Mononuclear cell (primary cell): ENCODE results near the gene NUFIP2. TPM values are rescaled to one million over a fixed set of nuclear protein-coding genes. Genes with fewer than 3 reads are reported as not detected.

ENCODE experiments used
- H3K27me3 ChIP-seq: 2 replicates; pipeline ENCODE4 v1.6.0; 2011; ENCODE audit warnings: low read length, control low read depth; ENCODE audit not compliant: insufficient read depth
- H3K4me1 ChIP-seq: 2 replicates; pipeline ENCODE4 v1.5.1; 2011; ENCODE audit warnings: mild to moderate bottlenecking, low read length, control low read depth; ENCODE audit not compliant: insufficient read depth
- H3K4me3 ChIP-seq: 2 replicates; pipeline ENCODE4 v1.5.1; 2011; ENCODE audit warnings: mild to moderate bottlenecking, low read length, moderate library complexity
- H3K9me3 ChIP-seq: 2 replicates; pipeline ENCODE4 v1.5.1; 2011; ENCODE audit warnings: low read depth, mild to moderate bottlenecking, control low read depth, low read length
- total RNA-seq: library from RNA; depleted of rRNA; stranded (reverse); fragments of >200 nt; gene quantifications from one replicate; pipeline ENCODE4 v1.2.3, GENCODE V29; 2012

The NUFIP2 gene
- total RNA-seq, 1 donor, result 99.6 TPM

DNA sequence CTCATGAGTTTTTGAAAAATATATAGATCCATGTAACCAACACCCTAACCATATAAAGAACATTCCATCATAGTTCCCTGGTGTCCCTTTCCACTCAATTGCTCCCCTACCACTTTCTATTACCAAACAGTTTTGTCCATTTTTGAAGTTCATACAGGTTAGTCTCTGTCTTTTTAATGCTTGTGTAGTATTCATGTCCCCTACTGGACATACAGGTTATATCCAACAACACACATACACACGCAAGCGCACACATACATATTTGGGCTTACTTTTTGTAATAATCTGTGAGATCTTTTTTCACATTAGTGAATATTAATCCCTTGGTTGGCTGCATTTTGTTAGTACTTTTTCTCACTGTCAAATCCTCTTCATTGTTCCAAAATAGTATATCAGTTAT, 40.9 kb downstream of the NUFIP2 start:
- no peak overlapping the region for H3K4me3 ChIP-seq
- peaks cover 26% of the 10 kb centered on the region for H3K4me1 ChIP-seq
- H3K27me3 ChIP-seq, result no peaks in the 10 kb centered on the region
- no peaks in the 10 kb centered on the region for H3K9me3 ChIP-seq

DNA sequence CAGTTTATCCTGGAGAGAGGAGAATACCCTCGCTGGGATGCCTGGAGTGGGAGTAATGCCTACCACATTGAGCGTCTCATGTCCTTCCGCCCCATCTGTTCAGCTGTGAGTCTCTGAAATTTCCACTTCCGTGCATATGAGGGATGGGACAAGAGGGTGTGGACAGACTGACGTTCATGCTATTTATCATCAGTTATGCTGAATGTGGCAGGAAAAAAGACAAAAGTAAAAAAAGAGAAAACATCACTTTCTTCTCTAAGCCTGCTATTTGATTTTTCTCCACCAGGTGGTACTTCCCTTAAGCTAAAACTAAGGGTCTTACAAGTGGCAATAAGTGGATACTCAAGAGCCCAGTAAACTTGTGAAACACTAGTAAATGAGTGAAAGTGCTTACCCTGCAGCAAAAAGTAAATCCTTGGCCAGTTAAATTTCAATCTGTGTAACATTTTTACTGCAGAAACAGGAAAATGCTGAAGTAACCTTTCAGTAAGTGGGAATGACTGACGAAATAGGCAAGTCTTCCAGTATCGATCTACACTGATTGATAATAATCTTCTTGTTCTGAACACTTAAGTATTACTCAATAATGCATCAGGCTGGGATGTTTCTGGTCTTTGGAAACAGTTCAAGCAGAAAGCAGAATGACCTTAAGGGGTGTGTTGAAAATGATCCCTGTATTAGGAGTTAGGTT, 41.7 kb downstream of the NUFIP2 start:
- H3K9me3 ChIP-seq, result no peaks in the 10 kb centered on the region
- H3K4me3 ChIP-seq, result no peak overlapping the region
- no peaks in the 10 kb centered on the region for H3K27me3 ChIP-seq
- H3K4me1 ChIP-seq, result peaks cover 18% of the 10 kb centered on the region

DNA sequence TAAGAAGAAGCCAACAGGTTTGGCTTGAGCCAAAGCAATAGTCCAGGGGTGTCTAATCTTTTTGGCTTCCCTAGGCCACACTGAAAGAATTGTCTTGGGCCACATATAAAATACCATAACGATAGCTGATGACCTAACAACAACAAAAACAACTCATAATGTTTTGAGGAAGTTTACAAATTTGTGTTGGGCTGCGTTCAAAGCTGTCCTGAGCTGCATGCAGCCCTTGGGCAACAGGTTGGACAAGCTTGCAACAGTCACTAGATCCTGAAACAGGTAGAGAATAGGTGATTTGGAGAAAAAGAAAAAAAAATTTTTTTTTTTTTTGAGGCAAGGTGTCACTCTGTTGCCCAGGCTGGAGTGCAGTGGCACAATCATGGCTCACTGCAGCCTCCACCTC, 42.8 kb downstream of the NUFIP2 start:
- Histone ChIP-seq H3K9me3 (no peaks in the 10 kb centered on the region), H3K27me3 (no peaks in the 10 kb centered on the region), H3K4me1 (peaks cover 14% of the 10 kb centered on the region), H3K4me3 (no peak overlapping the region)

DNA sequence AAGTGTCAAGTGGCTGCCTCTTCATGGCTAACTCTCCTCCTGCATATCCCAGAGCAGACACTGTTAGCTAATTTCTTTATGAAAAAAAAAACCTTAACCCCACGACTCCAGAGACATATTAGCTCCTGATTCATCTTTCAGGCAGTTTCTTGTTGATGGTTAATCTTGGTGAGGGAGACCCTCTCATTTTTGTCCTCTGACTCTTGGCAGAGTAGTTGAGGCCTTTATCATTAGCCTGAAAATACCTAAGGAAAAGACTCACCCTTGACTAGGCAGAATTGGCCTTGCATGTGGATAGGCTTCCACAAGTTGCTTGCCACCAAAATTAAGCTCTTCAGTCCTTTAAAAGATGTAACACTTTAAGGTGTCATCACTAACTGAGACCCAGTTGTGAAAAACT, 43.3 kb downstream of the NUFIP2 start:
- Histone ChIP-seq H3K4me1 (peaks cover 12% of the 10 kb centered on the region), H3K9me3 (no peaks in the 10 kb centered on the region), H3K4me3 (no peak overlapping the region), H3K27me3 (no peaks in the 10 kb centered on the region)

DNA sequence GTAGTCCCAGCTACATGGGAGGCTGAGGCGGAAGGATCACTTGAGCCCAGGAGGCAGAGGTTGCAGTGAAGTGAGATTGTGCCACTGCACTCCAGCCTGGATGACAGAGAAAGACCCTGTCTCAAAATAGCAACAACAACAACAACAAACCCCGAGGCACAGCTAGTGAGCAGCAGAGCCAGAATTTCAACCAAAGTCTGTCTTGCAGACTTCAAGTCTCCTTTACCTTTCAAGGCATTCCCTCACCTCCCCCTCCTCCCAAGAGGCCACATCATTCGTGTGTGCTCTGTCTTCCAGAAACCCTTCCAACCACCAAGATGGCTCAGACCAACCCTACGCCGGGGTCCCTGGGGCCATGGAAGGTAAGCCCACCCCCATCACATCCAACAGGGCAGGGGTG, 45.1 kb downstream of the NUFIP2 start:
- Histone ChIP-seq H3K27me3 (no peaks in the 10 kb centered on the region), H3K4me3 (no peak overlapping the region), H3K9me3 (no peaks in the 10 kb centered on the region), H3K4me1 (peaks cover 9% of the 10 kb centered on the region)

DNA sequence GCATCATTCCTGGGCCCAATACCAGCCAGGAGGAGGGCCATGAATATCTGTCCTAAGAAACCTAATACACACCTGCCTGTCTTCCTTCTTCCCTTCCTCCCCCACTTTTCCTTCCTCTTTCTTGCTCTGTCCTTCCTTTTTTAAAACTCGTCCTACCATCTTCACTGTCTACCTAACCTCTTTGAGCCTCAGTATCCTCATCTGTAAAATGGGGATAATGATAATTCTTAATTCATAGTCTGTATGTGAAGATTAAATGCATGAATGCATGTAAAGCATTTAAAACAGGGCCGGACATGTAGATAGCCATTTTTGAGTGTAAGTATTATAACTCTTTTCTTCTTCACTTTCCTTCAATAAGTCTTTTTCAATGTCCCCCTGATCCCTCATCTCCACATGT, 46.7 kb downstream of the NUFIP2 start:
- no peaks in the 10 kb centered on the region for H3K9me3 ChIP-seq
- no peaks in the 10 kb centered on the region for H3K27me3 ChIP-seq
- H3K4me3 ChIP-seq, result no peak overlapping the region
- H3K4me1 ChIP-seq, result peaks cover 9% of the 10 kb centered on the region

DNA sequence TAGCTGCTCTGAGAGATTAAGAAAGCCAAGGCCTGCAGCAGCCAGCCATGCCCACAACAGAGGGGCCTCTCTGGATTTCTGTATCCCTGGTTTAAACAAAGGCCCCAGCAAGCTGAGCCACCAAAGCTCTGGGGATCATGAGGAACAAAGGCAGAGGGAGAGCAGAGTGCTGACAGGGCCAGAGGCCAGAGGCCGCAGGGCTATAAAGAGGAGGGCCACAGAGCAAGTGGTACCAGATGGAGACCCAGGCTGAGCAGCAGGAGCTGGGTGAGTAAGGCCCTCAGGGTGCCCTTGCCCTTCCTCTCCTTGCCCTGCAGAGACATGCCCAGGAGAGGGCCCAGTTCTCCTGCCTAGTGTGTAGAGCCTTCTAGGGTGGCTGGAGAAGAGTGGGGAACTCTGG, 47.3 kb downstream of the NUFIP2 start, which contains the start of gene CRYBA1:
CRYBA1 (plus strand) TSS at position 232 of the 400 bp plus-strand sequence; CDS start at position 237, 5 bp downstream.
- Histone ChIP-seq H3K9me3 (no peaks in the 10 kb centered on the region), H3K4me3 (no peak within 1 kb of the TSS), H3K27me3 (no peaks in the 10 kb centered on the region), H3K4me1 (peaks cover 14% of the 10 kb centered on the region)

DNA sequence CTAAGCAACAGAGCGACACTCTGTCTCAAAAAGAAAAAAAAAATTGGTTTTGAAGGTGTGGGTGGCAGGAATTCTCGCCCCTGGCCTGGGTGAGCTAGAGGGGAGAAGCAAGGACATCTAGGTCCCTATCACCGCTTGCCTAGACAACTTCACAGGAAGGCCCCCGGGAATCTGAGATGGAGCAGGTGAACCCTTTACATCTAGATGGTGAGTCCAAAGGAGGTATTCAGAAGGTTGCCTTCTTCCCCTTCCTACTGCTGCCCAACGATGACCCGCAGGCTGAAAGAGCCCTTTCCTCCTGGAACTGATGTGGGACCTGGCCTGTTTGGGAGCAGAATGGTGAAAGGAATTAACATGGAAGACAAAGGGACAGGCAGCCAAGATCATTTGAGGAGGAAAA, 48.5 kb downstream of the NUFIP2 start:
- H3K4me1 ChIP-seq, result peaks cover 27% of the 10 kb centered on the region

DNA sequence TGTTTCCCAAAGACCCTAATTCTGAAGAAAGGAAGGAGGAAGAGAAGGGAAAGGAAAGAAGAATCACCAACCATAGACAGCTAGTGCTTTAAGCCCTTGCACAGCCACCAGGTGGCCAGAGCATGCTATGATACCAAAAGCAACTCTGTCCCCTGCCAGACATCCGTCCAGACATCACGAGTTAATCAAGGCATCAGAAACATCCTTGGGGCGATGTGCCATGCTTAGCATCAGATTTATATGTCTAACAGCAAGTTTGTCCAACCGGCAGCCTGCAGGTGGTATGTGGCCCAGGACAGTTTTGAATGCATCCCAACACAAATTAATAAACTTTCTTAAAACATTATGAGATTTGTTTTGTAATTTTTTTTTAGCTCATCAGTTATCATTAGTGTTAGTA, 50.2 kb downstream of the NUFIP2 start:
- Histone ChIP-seq H3K27me3 (no peaks in the 10 kb centered on the region), H3K9me3 (no peaks in the 10 kb centered on the region), H3K4me3 (no peak overlapping the region), H3K4me1 (peaks cover 32% of the 10 kb centered on the region)

More for the DNA sequence above, 48.5 kb downstream of the NUFIP2 start:
- no peaks in the 10 kb centered on the region for H3K27me3 ChIP-seq
- H3K9me3 ChIP-seq, result no peaks in the 10 kb centered on the region
- H3K4me3 ChIP-seq, result no peak overlapping the region

DNA sequence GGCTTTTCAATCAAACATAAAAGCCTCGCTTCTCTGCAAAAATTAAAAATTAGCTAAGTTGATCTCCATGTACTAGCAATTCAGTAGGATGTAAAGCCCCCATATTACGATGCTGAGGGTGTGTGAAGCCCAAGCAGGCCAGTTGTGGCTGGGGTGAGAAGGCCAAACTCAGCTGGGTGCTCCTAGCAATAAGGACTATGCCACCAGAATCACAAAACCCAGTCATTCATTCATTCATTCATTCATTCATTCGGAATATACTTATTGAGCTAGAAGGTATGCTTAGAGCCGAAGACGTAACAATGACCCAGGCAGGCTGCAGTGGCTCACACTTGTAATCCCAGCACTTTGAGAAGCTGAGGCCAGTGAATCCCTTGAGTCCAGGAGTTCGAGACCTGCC, 51.2 kb downstream of the NUFIP2 start:
- Histone ChIP-seq H3K4me3 (no peak overlapping the region), H3K9me3 (no peaks in the 10 kb centered on the region), H3K4me1 (peaks cover 42% of the 10 kb centered on the region), H3K27me3 (no peaks in the 10 kb centered on the region)

DNA sequence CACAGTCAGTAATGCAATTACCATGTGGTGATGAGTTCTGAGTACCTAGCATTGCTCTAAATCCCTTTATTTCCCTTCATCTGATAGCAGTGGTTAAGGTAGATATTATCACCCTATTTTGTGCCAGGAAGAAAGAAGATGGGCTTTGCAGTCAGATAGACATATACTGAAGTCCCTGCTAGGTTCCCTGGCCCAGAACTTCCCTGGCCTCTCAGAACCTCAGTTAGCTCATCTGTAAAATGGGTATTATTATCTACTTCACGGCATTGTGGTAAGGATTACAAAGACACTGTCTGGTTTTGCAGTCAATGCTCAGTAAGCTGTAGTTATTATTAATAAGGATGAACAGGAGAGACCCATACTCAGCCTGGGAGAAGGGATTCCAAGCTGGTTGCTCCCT, 51.9 kb downstream of the NUFIP2 start:
- no peaks in the 10 kb centered on the region for H3K27me3 ChIP-seq
- H3K9me3 ChIP-seq, result no peaks in the 10 kb centered on the region
- H3K4me1 ChIP-seq, result peaks cover 47% of the 10 kb centered on the region
- no peak overlapping the region for H3K4me3 ChIP-seq

DNA sequence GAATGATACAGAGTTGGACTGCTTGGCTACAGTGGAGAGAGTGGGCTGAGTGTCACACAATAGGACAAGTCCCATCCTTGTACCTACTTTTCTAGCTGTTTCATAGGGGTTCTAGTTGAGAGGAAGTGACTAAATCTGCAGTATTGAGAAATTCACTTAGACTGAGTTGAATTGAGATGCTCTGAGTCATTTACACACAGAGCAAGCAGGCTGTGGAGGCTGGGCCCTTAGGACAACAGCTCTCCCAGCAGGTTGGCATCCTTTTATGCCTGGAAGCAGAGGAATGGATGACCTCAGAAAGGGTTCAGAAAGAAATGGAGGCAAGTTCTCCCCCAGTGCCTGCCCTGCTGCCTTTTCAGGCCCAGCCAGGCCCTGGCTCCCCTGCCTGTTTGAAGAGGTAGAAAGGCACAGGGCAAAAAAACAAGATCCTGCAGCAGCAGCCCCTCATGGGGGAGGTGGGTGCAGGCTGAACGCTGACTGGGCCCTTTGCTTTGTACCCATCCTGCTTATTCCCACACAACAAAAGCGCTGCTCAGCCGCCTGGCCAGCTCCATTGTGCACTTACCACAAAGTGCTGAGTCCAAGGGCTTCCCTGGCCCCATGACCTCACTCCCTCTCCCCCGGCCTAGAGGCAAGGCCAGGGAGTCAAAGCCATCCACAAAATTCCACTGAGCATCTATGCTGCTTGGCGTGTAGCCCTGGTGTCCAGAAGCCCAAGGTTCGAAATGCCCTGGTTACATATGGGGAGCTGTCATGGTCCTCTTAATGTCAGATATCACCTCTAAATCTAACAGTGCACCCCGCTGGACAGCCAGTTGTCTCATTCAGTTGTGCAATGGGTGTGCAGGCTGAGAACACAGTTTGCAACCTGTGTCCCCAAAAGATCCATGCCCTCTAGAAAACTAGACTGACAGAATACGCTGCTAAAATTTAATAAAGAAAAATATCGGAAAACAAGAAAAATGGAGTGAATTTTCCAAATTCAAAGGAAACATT, 52.7 kb downstream of the NUFIP2 start:
- Histone ChIP-seq H3K4me3 (no peak overlapping the region), H3K27me3 (no peaks in the 10 kb centered on the region), H3K4me1 (peaks cover 46% of the 10 kb centered on the region), H3K9me3 (no peaks in the 10 kb centered on the region)

DNA sequence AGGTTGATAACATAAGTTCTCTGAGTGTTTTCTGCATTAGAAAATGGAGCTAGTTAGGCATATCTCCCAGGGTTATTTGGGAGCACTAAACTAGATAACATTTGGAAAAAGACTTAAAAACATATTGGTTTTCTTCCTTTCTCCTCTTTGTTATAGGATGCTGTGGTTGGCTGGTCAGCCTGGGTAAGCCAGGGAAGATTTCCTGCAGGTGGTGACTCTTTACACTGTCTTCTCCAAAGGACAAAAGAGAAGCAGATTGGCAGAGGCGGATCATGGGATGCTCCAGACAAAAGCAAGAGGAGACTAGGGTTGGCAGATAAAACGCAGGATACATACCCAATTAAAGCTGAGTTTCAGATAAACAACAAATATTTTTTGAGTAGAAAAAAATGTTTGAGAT, 53.5 kb downstream of the NUFIP2 start:
- no peaks in the 10 kb centered on the region for H3K27me3 ChIP-seq
- H3K4me1 ChIP-seq, result peaks cover 43% of the 10 kb centered on the region
- H3K9me3 ChIP-seq, result no peaks in the 10 kb centered on the region
- H3K4me3 ChIP-seq, result no peak overlapping the region

DNA sequence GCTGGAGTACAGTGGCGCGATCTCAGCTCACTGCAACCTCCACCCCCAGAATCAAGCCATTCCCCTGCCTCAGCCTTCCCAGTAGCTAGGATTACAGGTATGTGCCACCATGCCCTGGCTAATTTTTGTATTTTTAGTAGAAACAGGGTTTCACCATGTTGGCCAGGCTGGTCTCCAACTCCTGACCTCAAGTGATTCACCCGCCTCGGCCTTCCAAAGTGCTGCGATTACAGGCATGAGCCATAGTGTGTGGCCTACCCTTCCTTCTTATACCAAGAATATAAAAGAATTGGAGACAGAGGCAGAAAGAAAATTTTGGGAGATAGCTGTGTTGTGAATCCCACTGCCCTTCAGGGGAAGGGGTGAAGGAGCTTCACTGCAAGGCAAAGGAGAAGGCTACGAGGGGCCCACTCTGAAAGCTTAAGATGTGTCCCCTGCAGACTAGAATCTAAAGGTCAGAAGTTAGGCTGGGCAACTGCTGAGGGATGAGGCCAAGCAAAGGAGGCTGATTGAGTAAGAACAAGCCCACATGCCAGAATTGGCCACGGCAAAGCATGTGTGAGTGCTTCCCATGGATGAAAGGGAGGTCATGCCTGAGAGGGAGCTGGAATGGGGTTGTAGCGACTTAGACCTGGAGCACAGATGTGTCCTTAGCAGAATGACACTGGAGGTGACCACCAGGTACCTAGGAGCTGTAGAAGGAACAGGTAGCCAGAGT, 55.7 kb downstream of the NUFIP2 start:
- Histone ChIP-seq H3K27me3 (no peaks in the 10 kb centered on the region), H3K4me3 (no peak overlapping the region), H3K4me1 (peaks cover 46% of the 10 kb centered on the region), H3K9me3 (no peaks in the 10 kb centered on the region)
